Medulla oblongata (tissue), 1 donor: ENCODE measurements around the gene RPS21.
"Not testable (repeated sequence)": the region's sequence is repeated elsewhere in the genome, so short reads cannot be mapped to it uniquely, and the experiment has no call there.

Experiments
- DNase-seq: peaks from one replicate; pipeline ENCODE4 v3.0.0-alpha.2; 2015; ENCODE audit errors: extremely low spot score

The RPS21 gene

DNA sequence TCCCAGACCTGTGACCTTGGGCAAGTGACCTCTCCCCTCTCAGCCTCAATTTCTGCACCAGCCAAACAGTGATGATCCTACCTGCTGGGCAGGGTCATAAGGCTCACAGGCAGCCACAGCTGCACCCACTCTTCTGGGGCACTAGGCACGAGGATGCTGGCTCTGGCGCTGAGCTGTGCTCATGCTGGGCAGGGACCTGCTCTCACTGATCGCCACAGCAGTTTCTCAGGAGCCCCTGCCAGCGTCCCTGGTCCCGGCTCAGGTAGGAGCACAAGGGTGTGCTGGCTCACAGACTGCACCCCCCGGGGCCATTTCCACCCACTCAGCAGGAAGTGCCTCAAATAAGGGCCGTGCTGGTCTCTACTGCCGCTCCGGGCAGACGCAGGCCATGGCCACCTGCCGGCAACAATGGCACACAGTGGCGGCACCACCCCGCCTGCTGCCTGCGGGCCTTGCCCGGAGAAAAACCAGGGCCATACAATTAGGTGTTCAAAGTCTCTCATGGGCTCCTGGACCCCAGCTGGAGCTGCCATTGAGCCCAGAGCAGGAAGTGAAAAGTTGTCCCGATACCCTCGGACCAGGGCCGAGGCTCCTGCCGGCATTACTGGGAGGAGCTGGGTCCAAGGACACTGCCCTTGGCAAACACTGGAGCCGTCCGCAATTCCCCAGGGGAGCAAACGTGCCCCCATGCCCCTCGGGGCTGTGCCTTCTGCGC, 24.7 kb downstream of the RPS21 start:
- no peak for DNase-seq

DNA sequence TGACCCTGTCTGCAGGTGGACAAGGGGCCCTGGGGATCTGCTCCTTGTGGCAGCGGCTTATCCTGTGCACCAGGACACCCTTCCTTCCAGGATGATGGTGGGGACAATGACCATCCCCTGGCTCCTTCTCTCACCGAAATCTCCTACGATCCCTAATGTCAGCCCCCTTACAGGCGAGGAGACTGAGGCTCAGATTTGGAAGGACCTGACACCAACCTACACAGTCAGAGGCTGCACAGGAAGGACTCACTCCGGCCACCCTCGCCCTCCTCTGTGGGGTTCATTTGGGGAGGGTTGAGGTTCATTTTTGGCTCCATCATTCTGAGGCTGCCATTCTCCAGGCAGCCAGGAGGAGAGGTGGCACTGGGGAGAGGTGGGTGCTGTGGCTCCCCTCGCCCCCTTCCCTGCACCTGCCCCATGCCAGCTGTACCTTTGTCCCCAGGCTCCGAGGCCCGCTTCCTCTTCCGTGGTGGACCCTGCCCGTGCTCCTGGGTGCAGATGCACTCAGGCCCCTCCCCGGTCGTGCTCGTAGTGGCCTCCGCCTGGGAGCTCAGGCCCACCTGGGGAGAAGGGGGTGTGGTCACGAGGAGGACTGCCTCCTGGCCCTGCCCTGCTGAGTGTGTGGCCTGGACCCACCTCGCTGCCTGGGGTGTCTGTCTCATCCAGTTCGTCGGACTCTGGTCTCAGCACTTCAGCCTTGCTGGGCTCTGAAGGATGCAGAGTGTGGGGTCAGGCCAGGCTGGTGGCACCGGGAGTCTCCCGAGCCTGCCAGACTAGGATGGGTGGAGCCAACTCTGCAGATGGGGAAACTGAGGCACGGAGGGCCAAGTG, 25.5 kb downstream of the RPS21 start:
- DNase-seq, result no peak

DNA sequence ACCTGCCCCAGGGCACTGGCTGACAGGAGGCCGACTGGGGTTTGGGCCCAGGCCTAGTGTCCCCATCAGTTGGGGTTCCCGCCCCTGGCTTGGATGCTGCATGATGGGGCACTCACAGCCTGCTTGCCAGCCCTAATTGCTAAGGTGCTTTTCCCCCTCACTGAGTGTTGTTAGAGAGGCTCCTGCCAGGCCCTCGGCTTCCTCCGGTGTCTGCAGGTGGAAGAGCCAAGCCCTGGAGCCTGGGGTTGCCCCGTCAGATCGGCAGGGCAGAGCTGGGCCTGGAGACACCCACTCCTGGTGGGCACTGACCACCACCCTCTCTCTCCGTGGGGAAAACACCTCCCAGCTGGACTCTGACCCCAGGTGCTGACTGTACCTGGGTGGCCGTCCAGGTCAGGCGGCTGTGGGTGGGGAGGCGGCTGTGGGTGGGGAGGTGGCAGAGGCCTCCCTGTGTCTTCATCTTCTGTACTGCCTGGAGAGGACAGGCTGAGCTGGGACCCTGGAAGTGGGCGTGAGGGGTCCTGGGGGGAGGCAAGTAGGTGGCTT, 26.2 kb downstream of the RPS21 start:
- no peak for DNase-seq

DNA sequence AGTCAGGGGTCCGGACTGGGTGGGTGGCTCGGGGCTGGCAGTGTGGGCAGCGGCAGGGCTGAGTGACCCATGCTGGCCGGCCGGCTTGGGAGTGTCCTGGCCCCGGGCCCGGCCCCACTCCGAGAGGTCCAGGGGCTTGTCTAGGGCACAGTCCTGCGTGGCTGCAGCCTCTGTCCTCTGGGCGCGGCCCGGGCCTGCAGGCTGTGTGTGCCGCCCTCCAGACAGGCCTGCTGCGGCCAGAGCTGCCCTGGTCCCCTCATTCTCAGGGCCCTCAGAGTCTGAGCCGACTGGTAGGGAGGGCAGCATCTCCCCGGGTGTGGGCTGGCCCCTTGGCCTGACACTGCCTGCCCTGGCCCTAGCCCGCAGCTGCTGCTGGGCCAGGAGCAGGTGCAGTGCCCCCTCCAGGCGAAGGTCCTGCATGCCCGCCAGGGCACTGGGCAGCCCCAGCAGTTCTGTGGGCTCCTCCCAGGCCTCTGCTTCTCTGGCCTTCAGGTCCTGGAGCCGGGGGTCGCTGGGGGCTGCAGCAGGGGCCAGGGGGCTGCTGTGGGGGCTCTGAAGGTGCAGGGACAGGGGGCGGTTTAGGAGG, 27.1 kb downstream of the RPS21 start:
- DNase-seq, result no peak

DNA sequence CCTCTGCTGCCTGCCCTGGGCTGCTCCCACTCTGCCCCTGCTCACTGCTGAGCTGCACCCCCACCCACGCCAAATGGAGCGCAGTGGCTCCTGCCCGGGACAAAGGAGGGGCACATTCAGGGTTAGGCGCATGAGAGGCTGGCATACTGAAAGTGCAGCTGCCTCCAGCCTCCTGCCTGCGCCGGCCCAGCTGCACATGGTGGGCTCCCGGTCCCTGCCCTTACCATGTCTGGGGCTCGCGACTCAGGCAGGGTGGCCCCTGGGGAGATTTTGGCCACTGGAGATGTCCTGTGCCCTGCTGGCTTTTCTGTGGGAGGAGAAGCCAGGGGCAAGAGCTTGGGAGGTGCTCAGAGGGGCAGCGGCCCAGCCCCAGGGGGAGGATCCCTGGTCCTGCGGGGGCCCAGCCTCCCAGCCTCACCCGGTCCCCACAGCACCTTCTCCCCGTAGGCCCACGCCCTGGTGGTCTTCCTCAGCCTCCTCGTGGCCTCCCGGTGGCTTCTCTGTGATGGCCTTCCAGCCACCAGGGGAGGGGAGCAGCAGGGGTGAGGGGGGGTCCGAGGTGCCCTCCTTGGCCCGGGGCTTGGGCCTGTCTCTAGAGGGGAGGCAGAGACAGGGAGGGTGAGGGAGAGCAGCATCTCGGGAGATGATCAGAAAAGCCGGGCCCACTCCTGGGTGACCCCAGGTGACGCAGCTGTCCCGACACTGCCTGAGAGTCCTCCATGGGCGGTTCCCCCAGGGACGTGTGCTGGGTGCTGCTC, 28.6 kb downstream of the RPS21 start:
- DNase-seq, result no peak

DNA sequence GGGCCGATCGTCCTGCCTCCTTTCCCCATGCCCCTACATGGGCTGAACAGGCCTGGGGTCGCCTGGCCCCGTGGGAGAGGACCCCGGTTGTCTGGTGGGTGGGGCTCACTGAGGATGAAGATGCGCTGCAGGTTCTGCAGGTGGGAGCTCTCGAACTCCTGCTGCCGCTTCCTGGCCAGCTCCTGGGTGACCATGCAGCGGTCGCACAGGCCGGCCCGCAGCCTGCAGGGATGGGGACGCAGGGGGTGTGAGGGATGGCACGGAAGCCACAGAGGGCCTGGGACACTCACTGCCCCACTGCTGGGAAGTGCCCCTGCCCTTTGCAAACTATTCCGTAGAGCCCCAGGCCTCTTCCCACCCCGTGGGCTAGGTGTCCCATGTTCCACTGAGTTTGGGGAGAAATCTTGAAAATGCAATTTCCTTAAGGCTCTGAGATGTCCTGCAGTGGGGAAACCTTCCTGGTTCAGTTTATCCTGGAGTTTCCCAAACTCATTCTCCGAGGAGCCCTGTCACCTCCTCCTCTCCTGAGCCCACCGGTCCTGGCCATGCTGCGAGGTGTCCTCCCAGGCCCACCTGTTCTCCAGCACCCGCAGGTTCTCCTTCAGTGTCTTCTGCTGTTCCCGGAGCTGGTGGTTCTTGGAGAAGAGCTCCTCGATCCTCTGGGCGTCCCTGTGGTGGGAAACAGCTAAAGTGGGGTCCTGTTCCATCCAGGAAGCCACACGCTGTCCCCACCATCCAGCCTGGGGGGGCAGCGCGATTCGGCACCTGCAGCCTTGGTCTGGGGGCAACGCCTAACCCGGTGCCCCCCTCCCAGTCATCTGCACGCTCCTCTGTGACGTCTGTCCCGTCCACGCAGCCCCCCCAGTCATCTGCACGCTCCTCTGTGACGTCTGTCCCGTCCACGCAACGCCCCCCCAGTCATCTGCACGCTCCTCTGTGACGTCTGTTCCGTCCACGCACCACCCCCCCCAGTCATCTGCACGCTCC, 30.0 kb downstream of the RPS21 start:
- DNase-seq, result no peak

DNA sequence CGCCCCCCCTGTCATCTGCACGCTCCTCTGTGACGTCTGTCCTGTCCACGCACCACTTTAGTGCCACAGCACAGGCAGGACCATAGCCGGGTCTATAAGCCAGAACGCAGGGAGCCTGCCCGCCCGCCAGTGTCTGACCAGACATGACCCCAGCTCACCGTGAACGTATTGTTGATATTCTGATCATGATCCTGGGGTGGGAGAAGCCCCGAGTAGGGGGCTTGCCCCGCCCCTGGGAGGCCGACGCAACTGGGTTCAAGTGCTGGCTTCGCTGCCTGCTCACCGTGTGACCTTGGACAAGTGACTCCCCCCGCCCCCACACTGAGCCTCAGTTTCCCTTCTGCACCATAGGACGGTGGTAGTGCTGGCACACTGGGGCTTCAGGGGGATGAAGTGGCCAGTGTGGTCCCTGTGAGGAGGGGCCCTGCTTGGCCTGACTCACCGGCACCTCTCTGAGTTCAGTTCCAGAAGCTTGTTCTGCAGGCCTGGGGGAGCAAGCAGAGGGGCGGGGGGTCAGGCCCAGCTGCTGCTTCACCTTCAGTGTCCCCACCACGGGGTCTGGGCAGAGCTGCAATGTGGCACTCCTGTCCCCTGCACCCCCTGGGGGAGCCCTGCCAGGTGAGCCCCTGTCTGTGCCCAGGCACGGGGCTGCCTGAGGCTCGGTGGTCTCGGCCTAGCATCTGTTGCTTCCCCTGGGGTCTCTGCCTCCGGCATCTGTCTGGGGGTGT, 31.2 kb downstream of the RPS21 start:
- no peak for DNase-seq

DNA sequence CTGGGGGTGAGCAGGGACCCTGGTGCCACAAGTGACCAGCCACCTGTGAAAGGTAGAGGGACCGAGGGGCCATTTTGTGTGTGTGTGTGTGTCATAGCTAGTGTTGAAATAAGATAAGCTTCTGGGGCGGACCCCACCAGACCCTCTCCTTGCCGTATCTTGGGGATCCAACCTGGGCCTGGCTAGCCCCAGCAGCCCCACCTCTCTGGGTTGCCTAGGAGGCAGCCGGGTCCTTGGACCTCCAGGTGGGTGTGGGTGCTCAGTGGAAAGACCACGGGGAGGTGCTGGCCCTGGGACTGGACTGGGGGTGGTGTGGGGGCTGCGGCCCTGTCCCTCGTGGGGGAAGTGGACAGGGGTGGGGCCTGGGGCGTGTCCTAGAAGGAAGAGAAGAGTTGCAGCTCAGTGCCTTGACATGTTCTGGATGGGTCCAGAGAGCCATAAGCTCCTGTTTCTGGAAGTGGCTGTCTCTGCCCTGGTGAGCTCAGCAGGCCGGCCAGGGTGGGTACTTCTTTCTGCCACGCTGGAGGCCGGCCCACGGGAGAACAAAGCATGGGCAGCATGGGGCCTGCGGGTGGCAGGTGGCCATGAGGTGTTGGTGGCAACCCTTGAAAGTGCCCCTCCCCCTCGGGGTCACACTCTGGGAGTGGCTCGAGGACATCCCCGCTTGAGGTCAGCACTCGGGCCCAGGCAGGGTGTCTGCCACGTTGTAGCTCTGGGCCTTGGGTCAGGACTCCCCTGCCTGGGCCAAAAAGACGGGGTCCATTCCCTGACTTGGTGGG, 32.0 kb downstream of the RPS21 start:
- DNase-seq, result no peak

DNA sequence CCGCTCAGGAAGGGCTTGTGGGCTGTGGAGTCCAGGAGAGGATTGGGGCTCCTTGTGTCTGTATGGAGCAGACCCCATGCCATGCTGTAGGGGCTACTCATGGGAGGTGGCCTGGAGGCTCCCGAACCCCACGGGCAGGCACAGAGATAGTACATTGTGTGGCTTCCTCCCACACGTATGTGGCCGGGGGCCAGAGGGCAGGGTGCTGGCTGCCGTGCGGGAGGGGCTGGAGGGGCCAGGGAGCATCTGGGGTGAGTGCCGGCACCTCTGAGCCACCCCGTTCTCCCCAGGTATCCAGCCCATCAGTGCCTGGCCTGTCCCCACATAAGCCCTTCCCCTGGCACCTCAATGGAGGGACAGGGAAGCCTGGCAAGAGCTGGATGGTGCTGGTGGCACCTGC, 32.9 kb downstream of the RPS21 start:
- no peak for DNase-seq

DNA sequence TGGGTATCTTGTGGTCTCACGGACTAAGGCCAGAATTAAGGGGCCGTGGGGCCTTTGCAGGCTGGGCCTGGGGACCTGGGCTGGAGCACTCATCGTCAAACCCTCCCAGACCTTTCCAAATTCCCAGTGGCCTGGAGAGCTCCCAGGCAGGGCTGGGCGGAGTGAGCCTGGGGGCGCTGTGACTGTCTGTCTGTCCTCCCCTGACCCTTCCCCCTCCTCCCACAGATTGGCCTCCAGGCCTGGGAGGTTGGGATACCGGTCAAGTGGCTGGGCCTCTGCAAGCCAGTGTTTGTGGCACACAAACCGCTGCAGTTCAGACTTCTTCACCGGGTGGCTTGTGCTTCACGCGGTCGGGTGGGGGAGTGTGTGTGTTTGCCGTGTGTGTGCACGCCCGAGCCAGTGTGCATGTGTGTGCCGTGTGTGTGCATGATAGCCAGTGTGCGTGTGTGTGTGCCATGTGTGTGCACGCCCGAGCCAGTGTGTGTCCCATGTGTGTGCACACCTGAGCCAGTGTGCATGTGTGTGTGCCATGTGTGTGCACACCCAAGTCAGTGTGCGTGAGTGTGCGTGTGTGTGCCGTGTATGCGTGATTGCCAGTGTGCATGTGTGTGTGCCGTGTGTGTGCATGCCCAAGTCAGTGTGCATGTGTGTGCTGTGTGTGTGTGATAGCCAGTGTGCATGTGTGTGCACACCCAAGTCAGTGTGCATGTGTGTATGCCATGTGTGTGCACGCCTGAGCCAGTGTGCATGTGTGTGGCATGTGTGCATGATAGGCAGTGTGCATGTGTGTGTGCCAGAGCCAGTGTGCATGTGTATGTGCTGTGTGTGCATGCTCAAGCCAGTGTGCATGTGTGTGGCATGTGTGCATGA, 34.2 kb downstream of the RPS21 start:
- DNase-seq, result no peak

DNA sequence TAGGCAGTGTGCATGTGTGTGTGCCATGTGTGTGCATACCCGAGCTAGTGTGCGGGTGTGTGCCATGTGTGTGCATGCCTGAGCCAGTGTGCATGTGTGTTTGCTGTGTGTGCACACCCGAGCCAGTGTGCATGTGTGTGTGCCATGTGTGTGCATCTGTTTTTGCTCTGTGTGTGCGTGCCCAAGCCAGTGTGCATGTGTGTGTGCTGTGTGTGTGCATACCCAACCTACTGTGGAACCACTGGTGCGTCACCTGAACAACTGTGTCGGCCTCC, 34.8 kb downstream of the RPS21 start:
- no peak for DNase-seq

DNA sequence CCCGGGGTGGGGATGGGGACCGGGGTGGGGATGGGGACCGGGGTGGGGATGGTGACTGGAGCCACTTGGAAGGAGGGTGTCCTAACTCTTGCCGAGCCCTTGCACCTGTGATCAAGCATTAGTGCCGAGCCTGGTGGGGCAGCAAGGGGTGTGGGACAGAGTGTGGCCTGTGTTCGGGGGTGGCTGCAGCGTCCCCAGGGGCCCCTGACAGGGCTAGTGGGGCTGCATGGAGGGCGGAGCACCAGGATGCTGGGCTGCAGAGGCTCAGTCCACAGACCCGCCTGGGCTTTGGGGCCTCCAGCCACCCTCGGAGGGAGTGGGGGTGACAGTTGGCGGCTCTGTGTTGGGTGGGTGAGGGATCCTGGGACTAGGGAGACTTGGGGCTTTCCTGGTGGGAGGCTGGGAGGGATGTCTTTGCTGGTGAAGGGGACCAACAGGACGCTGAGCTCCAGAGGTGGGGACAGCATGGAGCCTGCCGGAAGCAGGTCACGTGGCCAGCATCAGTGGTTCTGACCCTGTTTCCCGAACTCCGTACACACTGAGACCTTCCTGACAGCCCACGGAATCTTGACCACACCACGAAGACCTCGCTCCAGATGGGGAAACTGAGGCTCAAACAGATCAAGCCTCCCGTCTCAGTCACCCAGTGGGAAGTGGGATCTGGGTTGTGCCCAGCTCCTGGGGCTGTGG, 35.9 kb downstream of the RPS21 start:
- no peak for DNase-seq

DNA sequence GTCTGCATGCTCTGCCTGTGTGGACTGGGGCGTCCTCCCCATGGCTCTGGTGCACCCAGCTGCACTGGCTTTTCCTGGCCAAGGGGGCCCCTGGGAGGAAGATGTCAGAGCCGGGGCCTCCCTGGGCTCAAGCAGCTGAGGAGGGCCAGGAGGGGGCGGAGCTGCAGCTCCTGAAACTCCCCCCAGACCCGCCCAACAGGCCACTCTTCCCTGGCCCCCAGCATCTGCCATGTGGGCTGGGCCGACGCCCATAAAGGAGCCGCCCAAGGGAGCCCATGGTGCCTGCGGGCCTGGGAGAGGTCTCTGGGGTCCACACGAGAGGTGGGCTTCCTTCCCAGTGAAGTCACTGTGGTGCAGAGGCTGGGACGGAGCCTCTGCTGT, 36.4 kb downstream of the RPS21 start:
- no peak for DNase-seq

DNA sequence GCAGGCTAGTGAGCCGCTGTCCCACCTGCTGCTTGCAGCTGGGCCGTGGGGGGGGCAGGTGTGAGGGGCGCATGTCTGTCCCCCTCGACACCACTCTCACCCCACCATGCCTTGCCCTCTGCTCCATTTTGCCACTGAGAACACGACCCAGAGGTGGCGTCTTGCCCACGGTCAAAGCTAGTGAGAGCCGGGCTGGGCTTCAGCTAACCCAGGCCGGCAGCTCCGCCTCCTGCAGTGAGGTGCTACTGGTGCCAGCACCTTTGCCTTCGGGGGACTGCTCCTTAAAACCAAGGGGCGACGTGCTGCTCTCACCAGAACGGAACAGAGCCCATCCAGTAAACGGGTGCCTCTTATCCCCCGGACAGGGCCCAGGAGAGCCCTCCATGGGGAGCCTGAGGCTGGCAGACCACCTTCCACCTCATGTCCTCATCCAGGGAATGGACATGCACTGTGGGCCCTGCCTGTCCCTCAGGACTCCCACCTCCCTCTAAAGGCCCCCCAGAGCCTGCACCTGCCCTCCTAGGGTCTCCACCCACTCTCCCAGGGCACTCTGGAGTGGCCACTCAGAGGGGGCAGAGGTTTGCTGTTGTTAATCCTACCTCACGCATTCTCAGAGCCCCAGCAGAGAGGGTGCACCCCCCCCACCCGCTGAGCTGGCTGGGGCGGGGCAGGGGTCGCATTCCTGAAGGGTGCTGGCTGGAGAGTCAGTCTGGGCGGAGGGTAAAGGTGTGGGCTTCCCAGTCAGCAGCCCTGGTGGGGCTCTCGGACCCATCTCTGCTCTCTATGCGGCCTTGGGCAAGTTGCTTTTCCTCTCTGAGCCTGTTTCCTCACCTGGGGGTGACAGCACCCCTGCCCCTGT, 37.6 kb downstream of the RPS21 start:
- DNase-seq, result no peak

DNA sequence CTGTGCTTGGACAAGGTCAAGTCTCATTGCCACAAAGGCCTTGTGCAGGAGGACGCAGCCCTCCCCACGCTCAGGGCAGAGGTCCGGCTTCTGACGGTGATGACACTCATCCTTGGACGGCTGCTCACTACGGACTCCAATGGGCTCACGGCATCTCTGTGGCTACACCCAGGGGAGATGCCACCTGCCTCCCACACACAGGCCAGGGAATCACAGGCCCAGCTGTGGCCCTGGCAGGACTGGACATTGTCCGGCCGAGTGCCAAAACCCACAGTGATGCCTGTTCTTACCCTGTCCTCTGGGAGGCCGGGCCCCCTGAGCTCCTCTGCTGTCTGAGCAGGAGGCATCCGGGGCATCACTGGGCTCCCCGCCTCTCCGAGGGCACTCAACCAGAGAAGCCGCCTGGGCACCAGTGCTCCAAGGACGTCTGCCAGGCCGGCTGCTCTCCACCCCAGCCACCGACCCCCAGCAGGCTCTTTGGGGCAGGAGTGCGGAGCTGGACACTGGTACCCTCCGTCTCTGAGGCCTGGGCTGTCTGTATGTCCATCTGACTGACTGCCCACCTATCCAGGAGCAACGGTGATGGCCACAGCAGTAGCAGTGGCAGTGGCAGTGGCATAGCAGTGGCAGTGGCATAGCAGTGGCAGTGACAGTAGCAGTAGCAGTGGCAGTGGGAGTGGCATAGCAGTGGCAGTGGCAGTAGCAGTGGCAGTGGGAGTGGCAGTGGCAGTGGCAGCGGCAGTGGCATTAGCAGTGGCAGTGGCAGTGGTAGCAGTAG, 38.6 kb downstream of the RPS21 start:
- no peak for DNase-seq

DNA sequence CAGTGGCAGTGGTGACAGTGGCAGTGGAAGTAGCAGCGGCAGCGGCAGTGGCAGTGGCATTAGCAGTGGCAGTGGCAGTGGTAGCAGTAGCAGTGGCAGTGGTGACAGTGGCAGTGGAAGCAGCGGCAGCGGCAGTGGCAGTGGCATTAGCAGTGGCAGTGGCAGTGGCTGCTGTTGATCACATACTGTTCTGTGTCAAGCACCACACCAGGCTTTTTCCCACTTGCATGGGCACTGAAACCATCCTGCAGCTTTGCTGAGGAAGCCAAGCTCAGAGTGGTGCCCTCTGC, 39.1 kb downstream of the RPS21 start:
- DNase-seq, result not testable (repeated sequence)
